Osteoblast (primary cell): Measurements from ENCODE around the gene CPEB1. TPM values are rescaled to one million over a fixed set of nuclear protein-coding genes. Genes with fewer than 3 reads are reported as not detected.

Source experiments
- DNase-seq: peaks from one replicate; pipeline ENCODE4 v3.0.0; 2011; ENCODE audit warnings: low spot score, mixed read lengths; ENCODE audit not compliant: insufficient read length; ENCODE audit errors: missing footprints
- H2AFZ ChIP-seq: 2 replicates; pipeline ENCODE4 v1.6.0; 2011; ENCODE audit warnings: mild to moderate bottlenecking, low read length
- H3K27ac ChIP-seq: 2 replicates; pipeline ENCODE4 v1.5.1; 2011; ENCODE audit warnings: mild to moderate bottlenecking, low read depth, low read length, moderate library complexity
- H3K27me3 ChIP-seq: 2 replicates; pipeline ENCODE4 v1.6.0; 2012; ENCODE audit warnings: mild to moderate bottlenecking, control low read depth, inconsistent platforms, low read length, moderate library complexity; ENCODE audit not compliant: insufficient read depth
- H3K36me3 ChIP-seq: 2 replicates; pipeline ENCODE4 v1.5.1; 2011; ENCODE audit warnings: mild to moderate bottlenecking, low read length, control low read depth, moderate library complexity; ENCODE audit not compliant: insufficient read depth
- H3K4me1 ChIP-seq: 2 replicates; pipeline ENCODE4 v1.5.1; 2011; ENCODE audit warnings: mild to moderate bottlenecking, low read length, control low read depth, moderate library complexity; ENCODE audit not compliant: insufficient read depth
- H3K4me2 ChIP-seq: 2 replicates; pipeline ENCODE4 v1.6.0; 2011; ENCODE audit warnings: mild to moderate bottlenecking, low read length; ENCODE audit not compliant: insufficient read depth
- H3K4me3 ChIP-seq: fragments of 200-600 bp; sonication (generic); 3 replicates; pipeline ENCODE4 v1.5.1; 2012; ENCODE audit warnings: mild to moderate bottlenecking, low read length, inconsistent platforms; ENCODE audit not compliant: insufficient read depth
- H3K79me2 ChIP-seq: 2 replicates; pipeline ENCODE4 v1.6.0; 2012; ENCODE audit warnings: mild to moderate bottlenecking, low read length, control low read depth, inconsistent platforms; ENCODE audit not compliant: insufficient read depth
- H3K9me3 ChIP-seq: 2 replicates; pipeline ENCODE4 v1.5.1; 2011; ENCODE audit warnings: low read depth, low read length, control low read depth
- H4K20me1 ChIP-seq: 2 replicates; pipeline ENCODE4 v1.6.0; 2012; ENCODE audit warnings: mild to moderate bottlenecking, low read length, control low read depth; ENCODE audit not compliant: insufficient read depth
- total RNA-seq: library from RNA; depleted of rRNA; stranded (reverse); fragments of >200 nt; gene quantifications from 2 replicates; pipeline ENCODE4 v1.2.3, GENCODE V29; 2012
- TF ChIP-seq, protein P1 (sequence below): IDR thresholded peaks from 2 replicates; pipeline ENCODE4 v1.5.1; 2011; ENCODE audit warnings: mild to moderate bottlenecking, low read depth, low read length, moderate library complexity; ENCODE audit errors: extremely low read depth

Gene CPEB1
- total RNA-seq, 1 donor: 36.6 TPM

GRCh38 chr15:82568986-82569385, 78.2 kb downstream of the CPEB1 start:
- H4K20me1 ChIP-seq: no peaks in the 10 kb centered on the region

DNA sequence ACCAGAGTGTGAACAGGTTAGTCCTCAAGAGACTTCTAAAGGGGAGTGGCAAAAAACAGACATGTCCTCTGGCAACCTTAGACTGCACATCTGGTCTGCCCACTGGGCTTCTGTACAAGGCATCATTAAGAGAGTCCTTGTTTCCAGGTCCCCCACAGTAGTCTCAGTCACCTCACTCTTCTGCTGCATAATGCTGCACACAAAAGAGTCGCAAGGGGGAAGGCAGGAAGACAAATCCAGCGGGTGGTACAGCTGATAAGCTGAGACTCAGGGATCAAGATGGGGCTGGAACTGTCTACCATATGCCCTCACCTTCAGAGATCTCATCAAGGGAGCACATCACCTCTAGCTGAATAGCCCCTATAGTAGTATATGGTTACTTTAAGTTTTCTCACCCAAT, 79.5 kb downstream of the CPEB1 start:
- no peak overlapping the region for H3K4me2 ChIP-seq
- H2AFZ ChIP-seq: no peak overlapping the region
- H3K36me3 ChIP-seq: no peaks in the 10 kb centered on the region
- peaks cover 33% of the 10 kb centered on the region for H3K79me2 ChIP-seq
- DNase-seq: no peak
- H4K20me1 ChIP-seq: no peaks in the 10 kb centered on the region
- no peaks in the 10 kb centered on the region for H3K9me3 ChIP-seq
- H3K27ac ChIP-seq: peak overlapping the region; percentile 85
- TF ChIP-seq, protein P1, sequence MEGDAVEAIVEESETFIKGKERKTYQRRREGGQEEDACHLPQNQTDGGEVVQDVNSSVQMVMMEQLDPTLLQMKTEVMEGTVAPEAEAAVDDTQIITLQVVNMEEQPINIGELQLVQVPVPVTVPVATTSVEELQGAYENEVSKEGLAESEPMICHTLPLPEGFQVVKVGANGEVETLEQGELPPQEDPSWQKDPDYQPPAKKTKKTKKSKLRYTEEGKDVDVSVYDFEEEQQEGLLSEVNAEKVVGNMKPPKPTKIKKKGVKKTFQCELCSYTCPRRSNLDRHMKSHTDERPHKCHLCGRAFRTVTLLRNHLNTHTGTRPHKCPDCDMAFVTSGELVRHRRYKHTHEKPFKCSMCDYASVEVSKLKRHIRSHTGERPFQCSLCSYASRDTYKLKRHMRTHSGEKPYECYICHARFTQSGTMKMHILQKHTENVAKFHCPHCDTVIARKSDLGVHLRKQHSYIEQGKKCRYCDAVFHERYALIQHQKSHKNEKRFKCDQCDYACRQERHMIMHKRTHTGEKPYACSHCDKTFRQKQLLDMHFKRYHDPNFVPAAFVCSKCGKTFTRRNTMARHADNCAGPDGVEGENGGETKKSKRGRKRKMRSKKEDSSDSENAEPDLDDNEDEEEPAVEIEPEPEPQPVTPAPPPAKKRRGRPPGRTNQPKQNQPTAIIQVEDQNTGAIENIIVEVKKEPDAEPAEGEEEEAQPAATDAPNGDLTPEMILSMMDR: no peak
- H3K27me3 ChIP-seq: no peaks in the 10 kb centered on the region
- no peak overlapping the region for H3K4me3 ChIP-seq
- H3K4me1 ChIP-seq: peaks cover 40% of the 10 kb centered on the region

More at GRCh38 chr15:82568986-82569385, 78.2 kb downstream of the CPEB1 start:
- Histone ChIP-seq H3K27me3 (no peaks in the 10 kb centered on the region), H3K27ac (no peak overlapping the region), H3K4me2 (no peak overlapping the region), H3K9me3 (no peaks in the 10 kb centered on the region), H3K79me2 (peaks cover 31% of the 10 kb centered on the region), H3K4me1 (peaks cover 40% of the 10 kb centered on the region), H3K36me3 (no peaks in the 10 kb centered on the region), H2AFZ (no peak overlapping the region), H3K4me3 (no peak overlapping the region)
- DNase-seq: no peak
- TF ChIP-seq, protein P1: no peak

DNA sequence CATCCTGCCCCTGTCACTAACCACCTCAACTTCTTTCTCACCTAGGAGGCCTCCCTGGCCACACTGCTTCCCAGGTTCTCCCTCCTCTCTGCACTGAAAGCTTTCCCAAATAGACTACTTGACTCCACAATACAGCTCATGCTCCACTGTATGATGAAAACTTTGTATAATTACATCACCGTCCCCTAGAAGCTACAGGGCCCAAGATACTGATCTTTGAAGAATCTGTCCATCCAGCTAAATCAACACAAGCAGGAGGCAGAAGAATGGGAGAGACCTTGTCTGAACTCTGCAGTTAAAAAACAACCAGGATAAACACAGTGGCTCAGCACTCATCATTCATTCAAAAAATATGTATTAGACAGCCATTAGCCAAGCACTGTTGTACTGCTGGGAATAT, 80.5 kb downstream of the CPEB1 start:
- TF ChIP-seq, protein P1: no peak
- Histone ChIP-seq H2AFZ (peak overlapping the region; percentile 60), H3K4me3 (no peak overlapping the region), H3K79me2 (peaks cover 33% of the 10 kb centered on the region), H3K4me1 (peaks cover 33% of the 10 kb centered on the region), H3K4me2 (peak overlapping the region; percentile 65), H3K9me3 (no peaks in the 10 kb centered on the region), H4K20me1 (no peaks in the 10 kb centered on the region), H3K36me3 (no peaks in the 10 kb centered on the region), H3K27me3 (no peaks in the 10 kb centered on the region), H3K27ac (peak overlapping the region; percentile 85)
- peak; percentile 89 for DNase-seq

GRCh38 chr15:82558502-82558901, 88.7 kb downstream of the CPEB1 start:
- no peaks in the 10 kb centered on the region for H3K36me3 ChIP-seq

More at GRCh38 chr15:82558502-82558901, 88.7 kb downstream of the CPEB1 start:
- H3K79me2 ChIP-seq: no peaks in the 10 kb centered on the region
- no peaks in the 10 kb centered on the region for H4K20me1 ChIP-seq
- no peak overlapping the region for H3K27ac ChIP-seq
- no peaks in the 10 kb centered on the region for H3K27me3 ChIP-seq
- H3K4me1 ChIP-seq: peaks cover 17% of the 10 kb centered on the region
- no peaks in the 10 kb centered on the region for H3K9me3 ChIP-seq
- H3K4me2 ChIP-seq: no peak overlapping the region
- H2AFZ ChIP-seq: no peak overlapping the region
- TF ChIP-seq, protein P1: no peak
- no peak overlapping the region for H3K4me3 ChIP-seq
- DNase-seq: no peak
